Retina (tissue), 1 donor: ENCODE results near the gene TSC22D4.
"Not testable (repeated sequence)": the region's sequence is repeated elsewhere in the genome, so short reads cannot be mapped to it uniquely, and the experiment has no call there.

ENCODE experiments used
- DNase-seq: peaks from one replicate; pipeline ENCODE4 v3.0.0-alpha.2; 2016

The TSC22D4 gene

GRCh38 chr7:100472121-100472851 is 6.7 kb downstream of the TSC22D4 start:
- no peak for DNase-seq

GRCh38 chr7:100471021-100471420 is 8.0 kb downstream of the TSC22D4 start:
- DNase-seq, result no peak

- peak; percentile 93 for DNase-seq
Observed at GRCh38 chr7:100469227-100470044, 9.6 kb downstream of the TSC22D4 start.

DNA sequence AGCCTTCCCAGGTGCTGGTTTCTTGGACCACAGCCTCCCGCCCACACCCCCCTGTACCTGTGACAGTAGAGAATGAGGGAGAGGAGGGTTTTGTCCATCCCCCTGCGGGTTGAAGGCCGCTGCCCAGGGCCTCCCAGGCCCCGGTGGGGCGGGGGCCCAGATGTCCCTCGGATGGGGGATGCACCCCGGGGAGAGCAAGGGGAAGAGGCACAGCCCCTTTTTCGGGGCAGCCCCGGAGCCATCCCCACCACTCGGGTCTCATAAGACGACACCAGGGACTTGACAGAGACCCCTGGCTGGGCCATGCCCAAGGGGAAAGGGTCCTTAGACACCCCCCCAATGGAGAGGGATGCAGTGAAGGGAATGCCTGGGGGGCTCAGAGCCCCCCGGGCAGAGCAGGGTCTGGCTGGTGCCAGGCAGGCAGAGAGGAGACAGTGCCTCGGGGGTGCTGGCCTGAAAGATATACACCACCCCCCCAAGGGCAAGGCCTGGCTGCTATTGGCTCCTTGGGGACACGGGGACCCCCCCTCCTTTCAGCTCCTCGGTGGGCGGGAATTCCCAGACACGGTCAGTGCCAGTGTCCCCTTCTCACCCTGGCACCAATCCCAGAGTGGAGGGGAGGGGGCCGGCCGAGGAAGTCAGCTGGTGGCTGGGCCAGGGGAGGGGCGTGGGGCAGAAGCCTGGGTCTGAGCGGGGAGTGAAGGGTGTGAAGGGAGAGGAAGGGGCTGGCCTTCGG is 11.2 kb downstream of the TSC22D4 start:
- no peak for DNase-seq

GRCh38 chr7:100466653-100467605 is 12.1 kb downstream of the TSC22D4 start:
- DNase-seq, result no peak

DNA sequence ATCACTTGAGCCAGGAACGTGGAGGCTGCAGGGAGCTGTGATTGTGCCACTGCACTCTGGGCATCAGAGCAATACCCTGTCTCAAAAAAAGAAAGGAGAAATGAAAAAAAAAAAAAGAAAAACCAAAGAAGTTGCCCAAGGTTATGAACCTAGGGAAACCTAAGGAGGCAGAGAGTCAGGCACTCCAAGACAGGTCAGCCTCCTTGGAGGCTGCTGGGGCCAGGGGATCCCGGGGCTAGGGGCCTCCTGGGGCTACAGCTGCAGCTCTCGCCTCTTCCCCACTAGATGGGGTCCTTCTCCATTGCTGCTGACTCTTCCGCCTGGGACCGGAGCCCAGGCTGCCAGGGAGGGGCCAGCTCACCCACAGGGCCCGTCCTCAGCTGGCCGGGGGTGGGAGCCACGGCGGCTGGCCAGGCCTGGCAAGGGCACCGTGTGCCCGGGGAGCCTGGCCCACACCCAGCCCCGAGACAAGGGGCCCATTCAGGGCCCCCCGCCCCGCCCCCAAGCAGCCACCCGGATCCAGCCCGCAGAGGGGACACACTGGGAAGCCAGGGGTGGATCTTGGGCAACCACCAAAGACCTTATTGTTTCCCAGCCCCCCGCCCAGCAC is 13.2 kb downstream of the TSC22D4 start:
- no peak for DNase-seq

DNA sequence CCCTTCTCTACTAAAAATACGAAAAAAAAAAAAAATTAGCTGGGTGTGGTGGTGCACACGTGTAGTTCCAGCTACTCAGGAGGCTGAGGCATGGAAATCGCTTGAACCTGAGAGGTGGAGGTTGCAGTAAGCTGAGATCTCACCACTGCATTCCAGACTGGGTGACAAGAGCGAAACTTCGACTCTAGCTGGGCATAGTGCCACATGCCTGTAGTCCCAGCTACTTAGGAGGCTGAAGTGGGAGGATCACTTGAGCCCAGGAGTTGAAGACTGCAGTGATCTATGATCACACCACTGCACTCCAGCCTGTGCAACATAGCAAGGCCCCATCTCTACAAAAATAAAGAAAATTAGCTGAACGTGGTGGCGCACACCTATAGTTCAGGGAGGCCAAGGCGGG is 13.7 kb downstream of the TSC22D4 start:
- no peak for DNase-seq

- DNase-seq, result no peak
Observed at GRCh38 chr7:100464791-100465190, 14.2 kb downstream of the TSC22D4 start.

DNA sequence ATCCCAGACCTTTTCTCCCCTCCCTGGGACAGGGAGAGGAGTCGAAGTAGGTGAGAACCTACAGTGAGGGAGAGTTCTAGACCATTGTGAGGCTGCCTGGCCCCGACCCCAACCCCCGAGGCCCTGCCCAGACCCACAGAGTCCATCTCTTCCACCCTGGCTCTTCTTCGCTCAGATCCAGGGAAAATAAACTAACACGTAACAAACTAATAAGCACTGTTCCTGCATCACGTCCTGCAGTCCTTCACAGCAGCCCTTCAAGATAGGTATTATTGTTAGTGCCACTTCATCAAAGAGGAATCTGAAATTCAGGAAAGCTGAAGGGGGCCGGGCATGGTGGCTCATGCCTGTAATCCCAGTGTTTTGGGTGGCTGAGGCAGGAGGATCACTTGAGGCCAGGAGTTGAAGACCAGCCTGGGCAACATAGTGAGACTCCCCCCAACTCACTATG is 14.8 kb downstream of the TSC22D4 start, which contains the start of gene SPACDR:
Gene SPACDR, minus strand, starts transcription at position 51 of the 451 bp plus-strand sequence. CDS start 235 bp downstream, outside the sequence.
- DNase-seq, result no peak

DNA sequence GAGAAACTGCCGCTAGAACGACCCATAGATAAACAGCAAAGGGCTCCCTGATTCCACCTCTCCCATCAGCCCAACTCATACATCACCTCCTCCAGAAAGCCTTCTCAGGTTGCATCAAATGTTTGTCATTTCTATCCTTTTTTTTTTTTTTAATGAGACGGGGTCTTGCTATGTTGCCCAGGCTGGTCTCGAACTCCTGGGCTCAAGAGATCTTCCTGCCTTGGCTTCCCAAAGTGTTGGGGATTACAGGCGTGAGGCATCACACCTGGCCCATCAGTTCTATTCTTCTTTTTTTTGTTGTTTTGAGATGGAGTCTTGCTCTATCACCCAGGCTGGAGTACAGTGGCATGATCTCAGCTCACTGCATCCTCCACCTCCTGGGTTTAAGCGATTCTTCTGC is 22.0 kb downstream of the TSC22D4 start:
- no peak for DNase-seq

- no peak for DNase-seq
Observed at GRCh38 chr7:100456562-100456961, 22.5 kb downstream of the TSC22D4 start.

DNA sequence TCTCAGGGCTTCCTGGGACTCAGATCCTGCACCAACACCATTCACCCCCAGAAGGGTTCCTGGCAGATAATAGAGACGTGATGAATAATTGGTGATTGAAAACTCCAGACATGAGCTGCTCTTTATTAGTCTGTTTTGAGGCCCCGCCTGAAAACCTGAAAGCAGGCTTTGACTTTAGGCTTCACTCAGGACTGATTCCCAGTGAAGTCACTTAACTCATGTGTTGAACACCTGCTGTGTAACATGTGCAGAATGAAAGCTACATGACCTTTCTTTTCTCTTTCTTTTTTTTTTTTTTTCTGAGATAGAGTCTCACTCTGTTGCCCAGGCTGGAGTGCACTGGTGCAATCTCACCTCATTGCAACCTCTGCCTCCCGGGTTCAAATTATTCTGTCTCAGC is 23.8 kb downstream of the TSC22D4 start:
- DNase-seq, result no peak

DNA sequence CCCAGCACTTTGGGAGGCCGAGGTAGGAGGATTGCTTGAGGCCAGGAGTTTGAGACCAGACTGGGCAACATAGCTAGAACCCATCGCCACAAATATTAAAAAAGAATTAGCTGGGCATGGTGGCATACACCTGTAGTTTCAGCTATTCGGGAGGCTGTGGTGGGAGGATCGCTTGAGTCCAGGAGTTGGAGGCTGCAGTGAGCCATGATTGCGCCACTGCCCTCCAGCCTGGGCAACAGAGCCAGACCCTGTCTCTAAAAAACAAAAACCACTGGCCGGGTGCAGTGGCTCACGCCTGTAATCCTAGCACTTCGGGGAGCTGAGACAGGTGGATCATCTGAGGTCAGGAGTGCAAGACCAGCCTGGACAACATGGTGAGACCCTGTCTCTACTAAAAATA is 25.2 kb downstream of the TSC22D4 start:
- DNase-seq, result not testable (repeated sequence)

DNA sequence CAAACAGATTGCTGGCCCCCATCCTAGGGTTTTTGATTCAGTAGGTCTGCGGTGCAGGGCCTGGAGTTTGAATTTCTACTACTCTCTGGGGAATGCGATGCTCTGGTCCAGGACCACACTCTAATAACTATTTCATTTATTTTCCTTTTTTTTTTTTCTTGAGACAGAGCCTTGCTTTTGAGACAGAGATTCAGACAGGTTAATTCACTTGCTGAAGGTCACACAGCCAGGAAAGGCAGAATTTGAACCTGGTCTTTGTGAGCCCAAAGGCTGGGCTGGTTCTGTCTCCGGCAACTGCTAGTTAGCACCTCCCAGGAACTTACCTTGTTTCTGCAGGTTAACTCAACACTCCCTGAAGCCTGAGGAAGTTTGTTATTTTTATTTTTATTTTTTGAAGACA is 26.5 kb downstream of the TSC22D4 start:
- DNase-seq, result no peak

DNA sequence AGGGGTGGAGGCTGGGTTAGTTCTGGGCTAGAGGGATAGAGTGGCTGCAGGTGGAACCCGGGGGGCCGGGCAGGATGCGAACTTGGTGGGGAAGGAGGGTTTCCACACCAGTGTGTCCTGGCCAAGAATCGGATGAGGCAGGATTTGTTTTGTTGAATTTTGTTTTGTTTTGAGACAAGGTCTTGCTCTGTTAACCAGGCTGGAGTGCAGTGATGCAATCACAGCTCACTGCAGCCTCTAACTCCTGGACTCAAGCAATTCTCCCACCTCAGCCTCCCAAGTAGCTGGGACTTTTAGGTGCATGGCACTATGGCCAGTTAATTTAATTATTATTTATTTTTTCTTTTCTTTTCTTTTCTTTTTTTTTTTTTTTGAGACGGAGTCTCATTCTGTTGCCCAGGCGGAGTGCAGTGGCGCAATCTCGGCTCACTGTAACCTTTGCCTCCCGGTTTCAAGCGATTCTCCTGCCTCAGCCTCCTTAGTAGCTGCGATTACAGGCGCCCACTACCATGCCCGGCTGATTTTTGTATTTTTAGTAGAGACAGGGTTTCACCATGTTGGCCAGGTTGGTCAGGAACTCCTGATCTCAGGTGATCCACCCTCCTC is 29.7 kb downstream of the TSC22D4 start:
- DNase-seq, result no peak

DNA sequence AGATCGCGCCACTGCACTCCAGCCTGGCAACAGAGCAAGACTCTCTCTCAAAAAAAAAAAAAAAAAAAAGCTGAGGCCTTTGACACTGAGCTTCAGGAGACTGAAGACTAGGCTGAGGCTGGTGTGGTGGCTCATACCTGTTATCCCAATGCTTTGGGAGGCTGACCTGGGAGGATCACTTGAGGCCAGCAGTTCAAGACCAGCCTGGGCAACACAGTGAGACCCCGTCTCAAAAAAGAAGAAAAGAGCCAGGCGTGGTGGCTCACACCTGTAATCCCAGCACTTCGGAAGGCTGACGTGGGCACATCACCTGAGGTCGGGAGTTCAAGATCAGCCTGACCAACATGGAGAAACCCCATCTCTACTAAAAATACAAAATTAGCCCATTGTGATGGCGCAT is 31.7 kb downstream of the TSC22D4 start:
- not testable (repeated sequence) for DNase-seq

DNA sequence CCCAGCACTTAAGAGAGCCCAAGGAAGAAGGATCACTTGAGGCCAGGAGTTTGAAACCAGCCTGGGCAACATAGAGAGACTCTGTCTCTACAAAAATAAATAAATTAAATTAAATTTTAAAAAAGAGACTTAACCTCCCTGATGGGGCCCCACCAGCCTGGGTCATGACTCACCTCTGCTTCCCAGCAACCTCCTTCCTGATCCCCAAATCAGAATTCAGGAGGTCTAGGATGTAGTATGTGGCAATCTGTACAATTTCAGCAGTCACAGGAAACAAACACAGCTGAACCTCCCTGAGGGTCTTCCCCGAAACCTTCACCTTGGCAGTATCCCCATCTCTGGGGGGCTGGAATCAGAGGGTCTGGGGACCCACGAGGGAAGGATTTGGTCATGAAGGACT is 33.0 kb downstream of the TSC22D4 start:
- no peak for DNase-seq

DNA sequence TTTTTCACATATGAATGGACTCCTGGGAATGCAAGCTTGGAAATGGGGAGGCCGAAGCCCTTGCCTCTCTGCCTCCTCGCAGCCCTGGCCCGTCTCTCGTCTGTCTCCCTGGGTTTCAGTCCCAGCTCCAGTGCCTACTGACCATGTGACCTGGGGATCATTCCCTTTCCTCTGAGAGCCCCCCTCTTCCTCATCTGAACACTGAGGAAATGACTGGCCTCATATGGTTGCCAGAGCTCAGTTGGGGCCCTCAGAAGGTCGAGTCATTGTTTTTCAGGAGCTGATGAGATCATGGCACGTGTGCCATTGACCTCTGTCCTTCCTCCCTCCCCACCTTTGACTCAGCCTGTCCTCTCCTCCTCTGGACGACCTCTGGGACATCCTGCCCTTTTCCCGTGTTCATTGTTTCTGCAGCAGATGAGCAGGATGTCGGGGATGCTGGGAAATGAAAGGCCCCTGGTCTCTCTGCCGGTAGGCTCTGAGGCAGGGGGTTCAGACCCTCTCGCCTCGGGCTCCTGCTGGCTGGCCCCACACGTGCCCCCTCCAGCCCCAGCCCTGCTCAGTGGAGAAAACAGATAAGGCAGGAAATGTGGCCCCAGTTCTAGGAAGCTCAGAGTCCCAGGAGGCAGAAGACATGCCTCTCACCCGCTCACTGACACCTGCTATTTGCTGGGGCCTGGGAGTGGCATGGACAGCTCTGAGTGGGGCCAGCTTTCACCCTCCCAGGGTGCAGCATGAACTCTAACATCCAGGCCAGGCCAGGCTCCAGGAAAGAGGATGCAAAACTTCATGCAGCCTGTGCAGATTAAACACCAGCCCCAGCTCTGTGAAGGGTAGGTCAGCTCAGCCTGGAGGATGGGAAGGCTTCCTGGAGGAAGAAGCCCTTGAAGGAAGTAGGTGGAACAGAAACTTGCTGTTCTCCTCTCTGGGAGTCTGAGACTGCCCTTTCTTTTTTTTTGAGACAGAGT is 34.4 kb downstream of the TSC22D4 start:
- DNase-seq, result no peak

GRCh38 chr7:100443096-100443840 is 35.7 kb downstream of the TSC22D4 start:
- DNase-seq, result no peak
